Suprapubic skin (tissue), 4 donors: ENCODE measurements around the gene TNS3.

Source experiments
- CTCF ChIP-seq, 2 donors: fragments of 200-600 bp in 1 of 2; fragments of 450-650 bp in 1 of 2; sonication (generic) in 1 of 2; IDR thresholded peaks; one replicate each; pipeline ENCODE4 v1.5.1; 2016 to 2019; ENCODE audit warnings: antibody characterized with exemption in 2 of 2, mild to moderate bottlenecking in 1 of 2, moderate library complexity in 1 of 2
- EP300 ChIP-seq: sonication (generic); formaldehyde crosslinking; IDR thresholded peaks from one replicate; pipeline ENCODE4 v1.6.1; 2017; ENCODE audit warnings: antibody characterized with exemption
- POLR2A ChIP-seq, 2 donors: fragments of 450-650 bp; IDR thresholded peaks; one replicate each; pipeline ENCODE4 v1.6.1; 2017; ENCODE audit warnings: antibody characterized with exemption in 2 of 2, mild to moderate bottlenecking in 2 of 2, moderate library complexity in 2 of 2
- POLR2AphosphoS5 ChIP-seq, 3 donors: sonication (generic); formaldehyde crosslinking; IDR thresholded peaks; one replicate each; pipeline ENCODE4 v1.6.1; 2017; ENCODE audit warnings: antibody characterized with exemption in 3 of 3

- TF ChIP-seq POLR2A (IDR thresholded peaks at IDR 0.05): no peak
- TF ChIP-seq CTCF (IDR thresholded peaks at IDR 0.05): no peak
- no peak for TF ChIP-seq POLR2AphosphoS5 (IDR thresholded peaks at IDR 0.05)
- TF ChIP-seq EP300: no peak
Observed at GRCh38 chr7:47493976-47494911, 87.7 kb downstream of the TNS3 start.
